Measurements from ENCODE around the gene TIGD2. TPM values are rescaled to one million over a fixed set of nuclear protein-coding genes. Genes with fewer than 3 reads are reported as not detected.

The TIGD2 gene
- total RNA-seq, 1 donor from 2014 or later, result 8.2 TPM

- no peak for DNase-seq
- POLR2A ChIA-PET, result no interaction called here
- Mint-ChIP-seq H3K27me3 (no peaks in the 10 kb centered on the region), H3K27ac (no peak overlapping the region), H3K4me1 (peaks cover 12% of the 10 kb centered on the region), H3K36me3 (ENCODE audit: low read depth) (no peaks in the 10 kb centered on the region), H3K9me3 (peaks cover 4% of the 10 kb centered on the region), H3K4me3 (no peak overlapping the region)
- no peak for ATAC-seq (ENCODE audit: low read depth)
- TF ChIP-seq, protein P1, sequence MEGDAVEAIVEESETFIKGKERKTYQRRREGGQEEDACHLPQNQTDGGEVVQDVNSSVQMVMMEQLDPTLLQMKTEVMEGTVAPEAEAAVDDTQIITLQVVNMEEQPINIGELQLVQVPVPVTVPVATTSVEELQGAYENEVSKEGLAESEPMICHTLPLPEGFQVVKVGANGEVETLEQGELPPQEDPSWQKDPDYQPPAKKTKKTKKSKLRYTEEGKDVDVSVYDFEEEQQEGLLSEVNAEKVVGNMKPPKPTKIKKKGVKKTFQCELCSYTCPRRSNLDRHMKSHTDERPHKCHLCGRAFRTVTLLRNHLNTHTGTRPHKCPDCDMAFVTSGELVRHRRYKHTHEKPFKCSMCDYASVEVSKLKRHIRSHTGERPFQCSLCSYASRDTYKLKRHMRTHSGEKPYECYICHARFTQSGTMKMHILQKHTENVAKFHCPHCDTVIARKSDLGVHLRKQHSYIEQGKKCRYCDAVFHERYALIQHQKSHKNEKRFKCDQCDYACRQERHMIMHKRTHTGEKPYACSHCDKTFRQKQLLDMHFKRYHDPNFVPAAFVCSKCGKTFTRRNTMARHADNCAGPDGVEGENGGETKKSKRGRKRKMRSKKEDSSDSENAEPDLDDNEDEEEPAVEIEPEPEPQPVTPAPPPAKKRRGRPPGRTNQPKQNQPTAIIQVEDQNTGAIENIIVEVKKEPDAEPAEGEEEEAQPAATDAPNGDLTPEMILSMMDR (IDR thresholded peaks at IDR 0.05), result no peak
- CTCF ChIA-PET, result no interaction called here
- intact Hi-C loops (cut with micrococcal nuclease), result loop anchor here (10.0 kb wide), 1 partner anchor 422 kb away; the partner anchor contains the start of gene NAP1L5
Measured at GRCh38 chr4:89117115-89117514, 5.8 kb downstream of the TIGD2 start.

DNA sequence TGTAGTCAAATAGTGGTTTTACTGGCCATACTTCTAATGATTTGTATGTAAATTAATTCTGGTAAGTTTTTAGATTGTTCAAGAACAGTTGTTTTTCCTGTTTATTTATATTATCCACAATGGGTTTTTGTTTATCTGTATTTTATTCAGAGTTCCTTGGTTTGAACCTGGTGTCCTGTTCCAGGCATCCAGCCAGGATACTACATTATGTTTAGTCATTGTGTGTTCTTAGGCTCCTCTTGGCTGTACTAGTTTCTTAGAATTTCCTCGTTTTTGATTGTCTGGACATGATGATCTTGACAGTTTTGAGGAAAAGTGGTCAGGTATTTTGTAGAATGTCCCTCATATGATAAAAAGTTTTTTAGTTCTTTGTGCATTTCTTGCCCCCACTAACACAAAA, 7.8 kb downstream of the TIGD2 start:
- CTCF ChIA-PET, result no interaction called here
- H3K4me3 Mint-ChIP-seq, result no peak overlapping the region
- no peaks in the 10 kb centered on the region for H3K36me3 Mint-ChIP-seq (ENCODE audit: low read depth)
- DNase-seq (no peak), ATAC-seq (ENCODE audit: low read depth) (no peak)
- H3K27me3 Mint-ChIP-seq, result no peaks in the 10 kb centered on the region
- POLR2A ChIA-PET, result no interaction called here
- intact Hi-C loops (cut with micrococcal nuclease), result loop anchor here (10.0 kb wide), 1 partner anchor 424 kb away; the partner anchor contains the start of gene NAP1L5
- H3K4me1 Mint-ChIP-seq, result peaks cover 2% of the 10 kb centered on the region
- TF ChIP-seq, protein P1 (IDR thresholded peaks at IDR 0.05), result no peak
- H3K9me3 Mint-ChIP-seq, result no peaks in the 10 kb centered on the region
- no peak overlapping the region for H3K27ac Mint-ChIP-seq

- Mint-ChIP-seq H3K27ac (no peak overlapping the region), H3K27me3 (no peaks in the 10 kb centered on the region), H3K4me1 (no peaks in the 10 kb centered on the region), H3K36me3 (ENCODE audit: low read depth) (no peaks in the 10 kb centered on the region), H3K4me3 (no peak overlapping the region), H3K9me3 (no peaks in the 10 kb centered on the region)
- ChIA-PET CTCF (no interaction called here), POLR2A (no interaction called here)
- ATAC-seq (ENCODE audit: low read depth), result no peak
- TF ChIP-seq, protein P1 (IDR thresholded peaks at IDR 0.05), result no peak
- no peak for DNase-seq
- intact Hi-C loops (cut with micrococcal nuclease), result loop anchor here (10.0 kb wide), 1 partner anchor 425 kb away; the partner anchor contains the start of gene NAP1L5
Measured at GRCh38 chr4:89119836-89120235, 8.5 kb downstream of the TIGD2 start.

DNA sequence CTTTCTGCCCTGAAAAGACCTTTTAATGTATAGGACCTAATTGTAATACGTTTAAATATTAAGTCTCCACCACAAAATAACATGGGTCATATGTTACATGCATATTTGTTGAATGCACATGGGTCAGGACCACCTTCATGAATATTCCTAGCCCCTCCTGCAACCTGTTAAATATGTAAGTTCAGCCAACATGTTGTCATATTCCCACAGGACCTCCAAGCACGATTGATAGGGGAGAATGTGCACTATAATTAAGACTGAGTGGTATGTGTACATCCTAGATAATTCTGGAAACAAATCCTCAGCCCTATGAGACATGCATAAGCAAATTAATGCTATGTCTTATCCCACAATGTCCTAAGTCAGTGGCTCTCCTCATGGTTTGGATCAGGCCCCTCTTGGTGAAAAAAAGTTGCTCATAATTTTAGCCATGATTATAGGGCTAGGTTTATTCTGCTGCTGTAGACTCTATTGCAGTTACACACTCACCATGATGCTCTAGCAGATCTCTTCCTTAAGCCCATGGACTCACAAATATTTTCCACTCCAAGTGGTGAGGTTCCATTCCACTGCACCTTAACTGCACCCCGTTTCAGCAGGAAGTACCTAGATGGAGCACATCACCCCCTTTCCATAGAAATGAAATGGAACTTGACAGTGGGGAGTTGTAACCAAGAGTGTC, 10.2 kb downstream of the TIGD2 start:
- ATAC-seq (ENCODE audit: low read depth) (no peak), DNase-seq (no peak)
- no peaks in the 10 kb centered on the region for H3K36me3 Mint-ChIP-seq (ENCODE audit: low read depth)
- H3K27ac Mint-ChIP-seq, result no peak overlapping the region
- H3K4me3 Mint-ChIP-seq, result no peak overlapping the region
- intact Hi-C loops (cut with micrococcal nuclease), result no loop called here
- POLR2A ChIA-PET, result no interaction called here
- no peaks in the 10 kb centered on the region for H3K27me3 Mint-ChIP-seq
- no peaks in the 10 kb centered on the region for H3K9me3 Mint-ChIP-seq
- TF ChIP-seq, protein P1 (IDR thresholded peaks at IDR 0.05), result no peak
- no peaks in the 10 kb centered on the region for H3K4me1 Mint-ChIP-seq
- CTCF ChIA-PET, result no interaction called here

DNA sequence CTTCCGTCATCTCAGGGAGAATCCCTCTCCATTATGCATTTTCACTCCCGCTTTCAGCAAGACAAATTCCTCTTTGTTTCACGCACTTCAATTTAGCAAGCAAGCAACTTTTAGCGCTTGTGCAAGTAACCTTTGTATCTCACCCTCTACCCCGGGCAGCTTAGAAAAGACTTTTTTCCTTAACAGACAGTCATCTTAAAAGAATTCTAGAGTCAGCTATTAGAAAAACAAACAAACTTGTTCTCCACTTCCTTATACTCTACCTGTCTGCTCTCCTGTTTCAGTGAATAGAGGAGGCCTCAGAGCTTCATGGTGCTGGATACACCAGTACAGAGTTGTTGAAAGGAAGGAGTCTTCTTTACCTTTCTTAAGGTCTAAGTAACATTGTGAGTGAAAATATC, 12.1 kb downstream of the TIGD2 start:
- H3K27ac Mint-ChIP-seq, result no peak overlapping the region
- no peaks in the 10 kb centered on the region for H3K27me3 Mint-ChIP-seq
- no peaks in the 10 kb centered on the region for H3K4me1 Mint-ChIP-seq
- intact Hi-C loops (cut with micrococcal nuclease), result no loop called here
- H3K4me3 Mint-ChIP-seq, result no peak overlapping the region
- CTCF ChIA-PET, result no interaction called here
- POLR2A ChIA-PET, result interaction anchor here (0.7 kb wide), 1 partner anchor 286 kb away, joined by 5 read pairs; no protein-coding TSS in a partner anchor
- H3K36me3 Mint-ChIP-seq (ENCODE audit: low read depth), result no peaks in the 10 kb centered on the region
- DNase-seq, result no peak
- H3K9me3 Mint-ChIP-seq, result no peaks in the 10 kb centered on the region
- TF ChIP-seq, protein P1 (IDR thresholded peaks at IDR 0.05), result no peak
- no peak for ATAC-seq (ENCODE audit: low read depth)

Measured in activated B cell treated with CpG ODN at 0.5 μM for 24 hours (primary cell).